BJ (cell line): ENCODE data around the gene TBC1D32. TPM values are rescaled to one million over a fixed set of nuclear protein-coding genes. Genes with fewer than 3 reads are reported as not detected.
"Not testable (repeated sequence)": the region's sequence is repeated elsewhere in the genome, so short reads cannot be mapped to it uniquely, and the experiment has no call there.

Experiments used
- CTCF ChIA-PET: fragments of 350-600 bp; formaldehyde crosslinking; extraction: SDS; loops from one replicate; lab custom pipeline; 2021; ENCODE audit warnings: antibody characterized with exemption, inconsistent platforms; lab: Yijun Ruan, JAX
- POLR2A ChIA-PET: fragments of 300-600 bp; sonication (Branson Sonifier 250); formaldehyde crosslinking; extraction: SDS; loops from one replicate; lab custom pipeline; 2021; ENCODE audit warnings: antibody characterized with exemption; lab: Charles Lee
- DNase-seq: peaks from one replicate; pipeline ENCODE4 v3.0.0-alpha.2; 2011; ENCODE audit warnings: low read depth
- H3K27me3 ChIP-seq: 2 replicates; pipeline ENCODE4 v1.6.0; 2011; ENCODE audit warnings: low read length; ENCODE audit not compliant: control insufficient read depth, insufficient read depth
- H3K36me3 ChIP-seq: 2 replicates; pipeline ENCODE4 v1.5.1; 2011; ENCODE audit warnings: low read length; ENCODE audit not compliant: control insufficient read depth, insufficient read depth
- H3K4me3 ChIP-seq: 2 replicates; pipeline ENCODE4 v1.5.1; 2011; ENCODE audit warnings: low read depth, mild to moderate bottlenecking, control low read depth, low read length
- CTCF ChIP-seq: IDR thresholded peaks from 2 replicates; pipeline ENCODE4 v1.5.1; 2011; ENCODE audit warnings: low read depth, mild to moderate bottlenecking, control low read depth, inconsistent platforms, low read length, moderate library complexity; ENCODE audit not compliant: insufficient read depth
- polyA plus RNA-seq: library from polyadenylated mRNA; depleted of rRNA; stranded (reverse); fragments of >200 nt; gene quantifications from 2 replicates; pipeline ENCODE4 v1.2.3, GENCODE V29; 2011

The TBC1D32 gene
- polyA plus RNA-seq, 1 experiment, result 1.6 TPM

GRCh38 chr6:121321282-121321681 is 13.0 kb downstream of the TBC1D32 start:
- POLR2A ChIA-PET, result no interaction called here
- no peaks in the 10 kb centered on the region for H3K27me3 ChIP-seq
- no peak for TF ChIP-seq CTCF
- H3K36me3 ChIP-seq, result no peaks in the 10 kb centered on the region
- no peak overlapping the region for H3K4me3 ChIP-seq
- DNase-seq, result no peak
- CTCF ChIA-PET, result no interaction called here

GRCh38 chr6:121319603-121320002 is 14.7 kb downstream of the TBC1D32 start:
- CTCF ChIA-PET, result interaction anchor here (1.0 to 1.7 kb wide), 5 partner anchors 17 to 865 kb away, joined by 3 to 10 read pairs (median 5); no protein-coding TSS in a partner anchor
- Histone ChIP-seq H3K27me3 (no peaks in the 10 kb centered on the region), H3K36me3 (no peaks in the 10 kb centered on the region), H3K4me3 (no peak overlapping the region)
- DNase-seq, result no peak
- POLR2A ChIA-PET, result no interaction called here
- TF ChIP-seq CTCF, result no peak

- no peak for DNase-seq
- CTCF ChIA-PET, result interaction anchor here (1.0 to 1.7 kb wide), 6 partner anchors 8 to 865 kb away, joined by 3 to 10 read pairs (median 4); no protein-coding TSS in a partner anchor
- peak; percentile 51 for TF ChIP-seq CTCF
- POLR2A ChIA-PET, result no interaction called here
- H3K4me3 ChIP-seq, result no peak overlapping the region
- no peaks in the 10 kb centered on the region for H3K36me3 ChIP-seq
- H3K27me3 ChIP-seq, result no peaks in the 10 kb centered on the region
Measured at GRCh38 chr6:121319112-121319553, 15.1 kb downstream of the TBC1D32 start.

GRCh38 chr6:121314381-121315112 is 19.7 kb downstream of the TBC1D32 start:
- DNase-seq, result no peak
- Histone ChIP-seq H3K4me3 (no peak overlapping the region), H3K36me3 (no peaks in the 10 kb centered on the region), H3K27me3 (no peaks in the 10 kb centered on the region)
- TF ChIP-seq CTCF, result no peak
- ChIA-PET CTCF (interaction anchor here (0.6 kb wide), 1 partner anchor 17 kb away, joined by 3 read pairs; no protein-coding TSS in a partner anchor), POLR2A (no interaction called here)

GRCh38 chr6:121311814-121312213 is 22.5 kb downstream of the TBC1D32 start:
- H3K27me3 ChIP-seq, H3K4me3 ChIP-seq, POLR2A ChIA-PET, H3K36me3 ChIP-seq, CTCF ChIA-PET, DNase-seq: not testable (repeated sequence)

- CTCF ChIA-PET, result no interaction called here
- DNase-seq, result no peak
- POLR2A ChIA-PET, result no interaction called here
Measured at GRCh38 chr6:121310495-121310894, 23.8 kb downstream of the TBC1D32 start.

More at GRCh38 chr6:121310495-121310894, 23.8 kb downstream of the TBC1D32 start:
- TF ChIP-seq CTCF, result no peak
- H3K36me3 ChIP-seq, result no peaks in the 10 kb centered on the region
- no peak overlapping the region for H3K4me3 ChIP-seq
- no peaks in the 10 kb centered on the region for H3K27me3 ChIP-seq
